MM.1S (cell line): Measurements from ENCODE around the gene NDUFA5.

Source experiments
- CTCF ChIP-seq: fragments of 300-600 bp; sonication (generic); IDR thresholded peaks from 2 replicates; pipeline ENCODE4 v1.5.1; 2016; ENCODE audit warnings: antibody characterized with exemption, low read length, mixed read lengths
- EZH2 ChIP-seq: fragments of 300-600 bp; sonication (generic); optimal IDR thresholded peaks from 2 replicates; pipeline ENCODE3; 2017; ENCODE audit warnings: low read depth, mild to moderate bottlenecking, antibody characterized with exemption, low read length, mixed read lengths

DNA sequence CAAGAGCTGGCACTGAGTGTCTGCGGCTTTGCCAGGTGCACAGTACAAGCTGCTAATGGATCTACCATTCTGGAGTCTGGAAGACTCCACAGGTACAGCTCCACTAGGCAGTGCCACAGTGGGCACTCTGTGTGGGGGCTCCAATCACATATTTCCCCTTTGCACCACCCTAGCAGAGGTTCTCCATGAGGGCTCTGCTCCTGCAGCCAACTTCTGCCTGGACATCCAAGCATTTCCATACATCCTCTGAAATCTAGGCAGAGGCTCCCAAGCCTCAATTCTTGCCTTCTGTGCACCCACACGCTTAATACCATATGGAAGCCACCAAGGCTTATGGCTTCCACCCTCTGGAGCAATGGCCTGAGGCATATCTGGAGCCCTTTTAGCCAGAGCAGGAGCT lies 52.4 kb downstream of the NDUFA5 start:
- no peak for TF ChIP-seq CTCF
- TF ChIP-seq EZH2, result no peak
